GM12801 (cell line): Measurements from ENCODE around the gene EFNA1.

Experiments used
- CTCF ChIP-seq: IDR thresholded peaks from one replicate; pipeline ENCODE4 v1.5.1; 2011; ENCODE audit warnings: control low read depth; ENCODE audit not compliant: insufficient read length; ENCODE audit errors: extremely low read depth

Gene EFNA1

GRCh38 chr1:155170101-155170785 lies 42.6 kb downstream of the EFNA1 start:
- no peak for TF ChIP-seq CTCF

GRCh38 chr1:155170806-155171205 lies 43.1 kb downstream of the EFNA1 start:
- no peak for TF ChIP-seq CTCF

GRCh38 chr1:155171836-155172731 lies 44.4 kb downstream of the EFNA1 start:
- TF ChIP-seq CTCF: no peak

DNA sequence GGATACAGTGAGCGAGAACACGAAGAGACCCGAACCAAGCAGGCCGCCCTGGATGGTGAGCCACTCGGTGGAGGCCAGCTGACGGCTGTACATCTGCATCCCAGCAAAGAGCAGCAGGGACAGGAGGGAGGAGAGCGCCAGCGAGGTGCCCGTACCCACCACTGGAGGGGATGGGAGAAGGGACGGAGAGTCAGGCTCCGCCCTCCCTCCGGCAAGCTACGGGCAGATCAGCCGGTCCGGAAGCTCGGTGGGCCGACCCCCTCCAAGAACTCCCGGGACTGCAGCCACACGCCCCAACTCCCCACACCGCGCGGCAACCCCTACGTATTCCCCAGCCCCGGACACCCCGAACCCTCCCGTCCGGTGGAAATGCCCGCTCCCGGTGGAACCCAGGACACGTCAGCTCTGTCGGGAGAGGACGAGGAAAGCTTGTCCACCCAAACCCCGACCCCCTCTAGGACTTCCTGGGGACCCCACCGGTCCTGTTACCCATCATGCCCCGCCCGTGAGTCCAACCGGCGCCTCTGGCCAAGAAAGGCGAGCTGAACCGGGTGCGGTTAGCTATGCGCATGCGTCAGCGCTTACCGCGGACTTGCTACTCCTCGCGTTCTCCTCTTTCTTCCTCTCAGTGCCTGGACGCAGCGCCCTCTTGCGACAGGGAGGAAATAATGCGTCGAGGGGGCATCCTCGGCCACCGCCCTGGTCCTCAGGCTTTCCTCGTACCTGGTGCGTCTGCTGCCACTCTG lies 45.2 kb downstream of the EFNA1 start, which contains the start of gene KRTCAP2:
Gene KRTCAP2, minus strand, starts transcription at position 573 of the 746 bp plus-strand sequence. Its CDS starts 80 bp downstream, at position 493.
- peak; percentile 91 for TF ChIP-seq CTCF

DNA sequence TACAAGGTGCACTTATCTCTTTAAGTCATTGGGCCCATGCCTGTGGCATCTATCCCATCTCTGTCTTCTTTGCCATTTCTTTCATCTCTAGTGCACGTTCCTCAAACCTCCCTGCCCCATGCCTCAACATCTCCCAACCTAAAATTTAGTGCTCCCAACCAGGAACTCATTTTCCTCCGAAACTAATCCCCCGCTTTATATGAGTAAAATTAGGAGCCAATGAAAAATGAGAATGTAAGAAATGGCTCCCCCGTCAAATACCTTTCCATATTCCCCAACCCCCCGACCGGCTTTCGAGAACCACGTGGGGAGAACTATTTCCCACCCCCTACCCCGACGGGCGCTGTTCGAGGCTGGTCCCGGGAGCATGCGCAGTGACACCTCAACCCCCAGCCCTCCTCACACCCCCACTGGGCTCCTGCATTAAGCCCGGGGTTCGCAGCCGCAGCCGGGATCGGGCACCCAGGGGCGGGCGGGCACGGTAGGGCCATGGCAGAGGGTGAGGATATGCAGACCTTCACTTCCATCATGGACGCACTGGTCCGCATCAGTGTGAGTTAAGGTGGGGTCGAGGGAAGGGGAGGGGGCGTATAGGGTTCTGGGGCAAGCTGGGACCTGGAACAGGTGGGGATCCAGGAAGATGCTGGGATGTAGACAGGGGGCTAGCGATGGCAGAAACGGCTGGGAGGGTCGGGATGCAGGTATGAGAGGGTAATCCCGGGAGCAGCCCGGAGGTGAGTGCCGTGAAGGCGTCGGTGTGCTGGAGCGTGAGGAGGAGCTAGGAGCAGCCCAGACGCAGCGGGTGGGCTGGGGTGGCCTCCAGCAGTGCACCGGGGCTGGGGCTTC lies 46.0 kb downstream of the EFNA1 start, which contains the start of gene TRIM46:
Gene TRIM46, plus strand, starts transcription at position 372 of the 846 bp plus-strand sequence. Its CDS starts 118 bp downstream, at position 490.
- no peak for TF ChIP-seq CTCF

GRCh38 chr1:155174324-155175280 lies 46.9 kb downstream of the EFNA1 start:
- no peak for TF ChIP-seq CTCF
